ENCODE data around the gene KCNJ2.
A peak's percentile ranks its signal among the peaks of the same experiment; 100 is the strongest.

The KCNJ2 gene

DNA sequence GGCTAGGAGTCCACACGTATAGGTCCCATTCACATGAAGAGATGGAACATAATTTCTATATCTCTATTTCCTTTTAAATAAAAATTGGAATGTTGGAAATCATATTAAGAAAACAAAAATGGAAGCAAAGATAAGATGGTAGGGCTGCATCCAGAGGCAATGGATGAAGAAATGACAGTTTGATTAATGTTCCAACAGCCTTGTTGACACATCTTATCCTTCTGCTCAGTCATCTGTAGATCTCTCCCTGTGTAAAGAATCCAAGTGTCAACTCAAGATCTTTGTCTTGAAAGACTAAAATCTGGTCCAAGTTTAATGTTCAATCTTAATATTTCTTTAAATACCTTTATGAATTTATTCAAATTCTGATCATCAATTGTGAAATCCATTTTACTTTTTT, 7.8 kb upstream of the KCNJ2 start:
- no peak for DNase-seq

DNA sequence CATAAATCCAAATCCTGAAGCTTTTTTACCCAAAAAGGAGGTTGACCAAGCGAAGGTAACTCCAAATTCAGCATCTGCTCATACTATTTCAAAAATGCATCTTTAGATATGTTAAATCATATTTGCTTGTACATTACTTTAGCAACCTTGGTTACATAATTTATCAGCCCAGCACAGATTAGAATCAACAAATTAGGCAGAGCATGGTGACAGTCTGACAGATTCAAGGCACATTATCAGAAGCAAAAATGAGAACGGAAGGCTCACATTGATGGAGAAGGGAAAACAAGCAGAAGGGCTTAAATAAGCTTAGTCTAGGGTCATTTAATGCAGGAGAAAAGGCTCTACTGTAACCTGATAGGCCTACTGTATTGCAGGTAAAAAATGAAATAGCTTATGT, 3.9 kb upstream of the KCNJ2 start:
- DNase-seq, result no peak

DNA sequence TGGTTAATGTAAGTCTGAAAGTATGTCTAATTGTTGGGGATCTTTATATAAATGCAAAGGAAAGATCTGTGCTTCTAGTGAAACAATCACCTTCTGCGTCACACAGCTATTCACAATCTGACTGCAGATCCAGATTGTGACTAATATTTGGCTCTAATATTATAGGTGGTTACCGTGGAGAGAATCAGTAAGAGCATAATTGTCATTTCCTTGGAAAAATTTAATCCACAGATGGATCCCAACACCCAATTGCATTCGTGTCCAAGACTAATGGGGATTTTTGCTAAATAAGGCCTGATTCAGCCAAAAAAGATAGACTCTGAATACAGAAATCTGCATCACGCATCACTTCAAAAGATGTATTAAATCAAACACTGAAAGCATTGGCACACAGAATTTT, 2.7 kb upstream of the KCNJ2 start:
- no peak for DNase-seq

GRCh38 chr17:70168044-70168976, 1.0 kb upstream of the KCNJ2 start:
- DNase-seq, result peak; percentile 53

DNA sequence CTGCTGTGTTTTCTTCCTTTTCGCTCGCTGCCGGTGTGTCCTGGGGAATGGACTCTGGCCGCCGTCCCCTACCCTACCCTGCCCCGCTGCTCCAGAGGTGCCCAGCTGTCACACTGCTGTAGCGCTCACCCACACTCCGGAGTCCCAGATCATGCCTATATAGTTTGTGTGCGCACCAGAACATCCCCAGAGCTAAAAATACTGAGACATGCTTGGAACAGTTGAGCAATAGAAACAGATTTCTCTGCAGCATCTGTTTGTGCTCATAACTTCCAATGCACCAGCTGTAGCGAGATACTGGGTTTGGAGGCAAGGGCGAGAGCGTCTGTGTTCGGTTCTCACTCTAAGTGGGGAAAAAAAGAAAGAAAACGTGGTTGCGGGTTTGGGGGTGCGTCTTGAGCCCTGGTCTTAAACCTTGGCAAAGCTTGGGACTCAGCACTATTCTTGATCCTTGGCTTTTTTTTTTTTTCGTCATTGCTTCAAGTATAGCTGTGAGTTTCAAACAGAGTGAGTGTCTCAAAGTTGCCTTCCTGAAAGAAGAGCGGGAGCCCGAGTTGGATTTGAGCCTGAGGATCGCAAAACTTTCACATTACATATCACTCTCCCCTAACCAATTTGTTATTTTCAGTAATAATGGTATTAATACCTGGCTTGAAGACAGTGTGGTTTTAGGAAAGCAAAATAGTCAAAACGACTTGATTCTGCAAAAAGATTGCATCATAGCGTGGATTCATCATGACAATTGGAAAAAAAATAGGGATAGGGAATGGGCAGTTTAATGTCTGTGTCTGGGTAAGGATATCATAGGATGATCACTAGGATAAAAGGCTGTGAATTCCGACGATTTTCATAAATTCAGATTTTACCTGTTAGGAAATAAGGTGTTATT, 621 bp downstream of the KCNJ2 start:
- no peak for DNase-seq

- DNase-seq, result no peak
Measured at GRCh38 chr17:70171159-70171558, 1.8 kb downstream of the KCNJ2 start.

DNA sequence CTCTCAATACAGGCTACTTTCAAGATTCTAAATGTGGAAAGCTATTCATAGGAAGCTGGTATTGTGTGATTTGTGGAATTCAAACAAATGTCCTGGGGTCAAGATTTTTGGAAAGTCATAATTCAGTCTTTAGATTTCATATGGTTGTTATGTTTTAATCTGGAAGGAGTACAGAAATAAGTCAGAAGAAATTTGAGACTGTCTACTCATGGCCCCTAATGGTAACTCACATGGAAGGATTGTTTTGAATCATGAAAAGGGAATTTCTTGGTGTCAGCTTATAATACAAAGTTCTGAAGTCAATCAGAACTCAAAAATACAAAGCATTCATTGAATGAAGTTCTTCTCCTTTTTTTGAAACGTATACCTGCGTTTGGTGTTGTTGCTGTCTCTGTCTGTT, 3.1 kb downstream of the KCNJ2 start:
- no peak for DNase-seq

GRCh38 chr17:70172923-70173322, 3.6 kb downstream of the KCNJ2 start:
- DNase-seq, result no peak

DNA sequence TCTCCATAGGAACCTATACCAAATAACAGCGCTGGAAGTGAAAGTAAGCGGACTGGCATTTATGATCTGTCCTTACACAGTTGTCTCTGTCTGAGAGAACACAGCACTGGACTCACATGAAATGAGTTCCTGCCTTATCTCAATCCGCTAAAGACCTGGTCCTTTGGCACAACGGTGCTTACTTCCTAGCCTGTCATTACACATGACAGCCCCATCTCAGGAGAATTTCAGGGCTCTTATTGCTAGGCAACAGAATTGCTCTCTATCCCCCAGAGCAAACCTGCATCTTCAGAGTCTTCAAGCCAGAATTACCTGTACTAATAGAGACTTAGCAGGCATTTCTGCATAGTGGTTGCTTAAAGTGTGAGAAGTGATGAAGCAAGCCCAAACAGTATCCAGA, 4.3 kb downstream of the KCNJ2 start:
- DNase-seq, result no peak

- DNase-seq, result no peak
Measured at GRCh38 chr17:70181376-70181775, 12.0 kb downstream of the KCNJ2 start.

- DNase-seq, result no peak
Measured at GRCh38 chr17:70181866-70182265, 12.5 kb downstream of the KCNJ2 start.

DNA sequence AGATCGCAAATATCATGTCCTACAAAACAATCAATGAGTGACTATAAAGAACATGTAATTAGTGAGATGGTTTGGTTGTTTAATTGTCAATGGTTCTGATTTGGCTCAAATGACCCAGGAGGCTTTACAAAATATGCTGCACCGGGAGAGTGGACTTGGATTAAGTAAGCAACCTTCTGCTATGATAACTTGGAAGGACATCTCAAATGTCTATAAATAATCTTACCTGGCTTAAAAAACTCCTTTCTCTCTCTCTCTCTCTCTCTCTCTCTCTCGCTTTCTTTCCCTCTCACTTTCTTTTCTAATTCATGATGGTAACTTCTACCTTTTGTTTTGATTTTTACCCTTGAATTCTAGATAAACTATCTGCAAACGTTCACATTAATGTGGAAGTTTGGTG, 14.2 kb downstream of the KCNJ2 start:
- DNase-seq, result no peak

- no peak for DNase-seq
Measured at GRCh38 chr17:70184207-70184606, 14.9 kb downstream of the KCNJ2 start.

DNA sequence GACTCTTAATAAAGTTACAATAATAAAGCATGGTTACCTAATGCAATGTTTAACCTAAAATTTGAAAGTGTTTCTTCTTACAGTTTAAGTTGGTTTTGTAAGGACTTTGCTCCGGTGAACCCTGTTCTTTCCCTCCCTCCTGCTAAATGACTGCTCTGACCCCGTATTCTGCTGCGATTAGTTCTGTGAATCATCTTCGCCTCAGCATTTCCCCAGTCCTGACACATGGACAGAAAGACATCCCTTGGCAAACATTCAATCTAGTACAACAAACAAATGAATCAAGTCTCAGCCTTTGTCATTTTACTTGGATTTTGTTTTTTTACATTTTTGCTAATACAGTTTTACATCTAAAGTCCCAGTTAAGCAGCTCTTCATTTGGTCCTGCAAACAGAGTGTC, 15.4 kb downstream of the KCNJ2 start:
- no peak for DNase-seq

DNA sequence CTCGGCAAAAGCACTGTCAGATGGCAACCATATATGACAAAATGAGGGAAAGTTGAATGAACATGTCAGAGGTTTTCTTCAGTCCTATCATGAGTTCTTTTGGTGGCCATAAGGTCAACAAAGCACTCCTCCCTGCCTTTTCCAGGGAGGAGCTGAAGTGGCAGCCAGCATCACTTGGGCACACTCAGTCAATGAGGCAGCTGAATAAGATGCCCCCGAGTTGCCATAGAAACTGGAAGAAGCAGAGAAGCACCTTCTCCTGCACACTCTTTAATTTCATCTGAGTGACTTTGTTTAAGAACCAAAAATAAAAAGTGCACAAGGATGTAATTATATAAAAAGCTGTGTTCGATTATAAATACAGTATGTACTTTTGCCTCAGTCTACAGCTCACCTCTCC, 16.0 kb downstream of the KCNJ2 start:
- no peak for DNase-seq

GRCh38 chr17:70187383-70187782, 18.1 kb downstream of the KCNJ2 start:
- no peak for DNase-seq

DNA sequence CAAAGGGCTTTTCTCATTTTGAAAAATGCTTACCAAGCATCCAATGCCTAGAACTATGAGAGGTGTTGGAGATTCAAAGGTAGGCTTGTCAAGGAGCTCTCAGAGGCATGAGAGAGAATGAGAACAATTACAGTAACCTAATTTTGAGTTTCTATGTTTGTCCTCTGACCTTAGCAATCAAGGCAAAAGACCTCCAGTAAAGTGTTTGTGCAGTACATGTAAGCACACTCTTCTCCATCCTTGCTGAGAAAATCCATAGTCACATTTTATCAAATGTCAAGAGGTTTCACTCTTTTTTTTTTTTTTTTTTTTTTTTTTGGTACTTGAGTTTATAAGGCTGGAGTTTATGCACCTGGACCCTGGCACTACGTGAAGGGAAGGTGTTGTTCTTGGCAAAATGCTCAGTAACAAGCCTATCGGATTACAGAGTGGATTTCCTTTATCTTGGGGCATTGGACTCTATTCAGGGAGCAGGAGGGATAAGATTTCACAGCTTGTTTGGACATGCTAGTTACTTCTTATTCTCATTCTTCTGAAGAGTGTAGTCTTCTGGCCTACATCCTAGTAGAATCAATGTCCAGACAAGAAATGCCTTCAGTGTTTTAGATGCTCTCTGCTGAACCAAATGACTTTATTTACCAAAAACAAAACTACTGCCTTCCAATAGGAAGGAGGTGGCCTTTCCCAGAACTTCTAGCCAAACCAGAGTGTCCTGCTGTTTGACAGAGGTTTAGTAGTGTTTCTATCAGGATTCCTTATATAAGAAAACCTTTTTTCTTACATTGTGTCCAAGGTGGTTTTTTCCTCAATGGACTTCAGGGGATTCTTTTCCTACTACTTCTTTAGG, 21.9 kb downstream of the KCNJ2 start:
- DNase-seq, result no peak

DNA sequence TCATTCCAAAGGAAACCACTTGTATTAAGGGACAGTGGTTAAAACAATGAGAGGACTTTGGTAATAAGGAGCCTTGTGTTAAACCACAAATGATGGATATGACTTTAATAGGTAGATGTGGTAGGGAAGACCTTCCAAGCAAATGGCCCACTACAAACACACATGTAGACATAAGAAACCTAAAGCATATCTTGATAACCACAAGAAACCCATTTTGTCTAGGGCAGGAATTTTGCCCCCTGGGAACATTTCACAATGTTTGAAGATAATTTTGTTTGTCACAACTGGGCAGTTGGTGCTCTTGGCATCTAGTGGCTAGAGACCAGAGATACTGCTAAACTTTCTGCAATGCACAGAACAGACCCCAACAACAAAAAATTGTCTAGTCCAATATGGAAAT, 25.8 kb downstream of the KCNJ2 start:
- DNase-seq, result no peak

- no peak for DNase-seq
Measured at GRCh38 chr17:70201872-70202419, 32.6 kb downstream of the KCNJ2 start.

GRCh38 chr17:70202840-70203239, 33.5 kb downstream of the KCNJ2 start:
- no peak for DNase-seq

- no peak for DNase-seq
Measured at GRCh38 chr17:70204431-70204830, 35.1 kb downstream of the KCNJ2 start.

- no peak for DNase-seq
Measured at GRCh38 chr17:70205401-70205800, 36.1 kb downstream of the KCNJ2 start.

Measured in activated CD8-positive, alpha-beta memory T cell treated with anti-CD3 and anti-CD28 coated beads, Interleukin-2, amount 50 U/mL, for 48 hours (primary cell).